OCI-M2 (cell line): ENCODE results near the gene KIAA0513.

Source experiments
- DNase-seq: peaks from one replicate; lab custom pipeline; 2025; ENCODE audit not compliant: unreplicated experiment; lab: John Stamatoyannopoulos, UW

The KIAA0513 gene

DNA sequence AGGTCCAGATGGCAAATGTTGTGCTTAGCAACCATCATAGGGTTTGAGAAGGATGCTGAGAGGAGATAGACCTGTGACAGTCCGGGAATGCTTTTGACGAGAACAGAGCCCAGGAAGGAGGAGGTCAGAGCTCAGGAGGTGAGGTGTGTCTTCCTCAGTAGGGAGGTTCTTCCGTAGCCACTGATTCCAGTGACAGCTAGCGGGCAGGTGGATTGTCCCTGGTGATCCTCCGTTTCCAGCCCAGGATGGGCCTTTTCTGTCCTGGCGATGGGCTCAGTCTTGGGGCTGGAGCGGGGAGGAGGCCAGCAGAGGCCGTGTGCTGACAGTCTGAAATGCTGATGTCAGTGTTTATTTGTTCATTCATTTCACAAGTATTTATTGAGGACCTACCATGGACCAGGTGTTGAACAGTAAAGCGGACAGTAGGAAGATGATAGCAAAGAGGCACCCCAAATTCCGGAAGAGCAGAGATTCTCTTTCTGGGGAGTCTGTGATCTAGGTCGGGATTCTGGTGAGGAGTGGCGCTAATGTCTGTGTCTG, 38.8 kb downstream of the KIAA0513 start:
- DNase-seq: no peak

DNA sequence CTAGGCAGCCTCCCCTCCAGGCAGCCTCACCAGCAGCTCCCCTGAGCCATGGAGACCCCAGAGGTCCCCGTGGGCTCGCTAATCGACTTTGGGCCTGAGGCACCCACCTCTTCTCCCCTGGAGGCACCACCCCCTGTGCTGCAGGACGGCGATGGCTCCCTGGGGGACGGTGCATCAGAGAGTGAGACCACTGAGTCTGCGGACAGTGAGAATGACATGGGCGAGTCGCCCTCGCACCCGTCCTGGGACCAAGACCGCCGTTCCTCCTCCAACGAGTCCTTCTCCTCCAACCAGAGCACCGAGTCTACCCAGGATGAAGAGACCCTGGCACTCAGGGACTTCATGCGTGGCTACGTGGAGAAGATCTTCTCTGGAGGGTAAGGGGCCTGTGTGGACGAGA, 39.4 kb downstream of the KIAA0513 start:
- DNase-seq: no peak

DNA sequence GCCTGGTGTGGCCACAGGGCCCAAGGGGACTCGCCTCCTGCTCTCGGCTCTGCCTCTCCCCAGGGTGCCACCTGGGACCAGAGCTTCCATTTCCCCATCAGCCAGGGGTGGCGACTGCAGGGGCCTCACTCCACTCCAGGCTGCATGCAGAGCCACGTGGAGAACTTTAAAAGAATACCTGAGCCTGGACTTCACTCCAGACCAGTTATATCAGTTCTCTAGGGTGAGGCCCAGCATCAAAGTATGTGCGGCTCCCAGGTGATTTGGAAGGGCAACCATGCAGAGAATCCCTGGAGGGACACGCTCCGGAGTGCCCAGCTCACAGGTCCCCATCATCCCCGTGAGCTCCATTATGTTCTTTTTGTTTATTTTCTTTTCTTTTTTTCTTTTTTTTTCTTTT, 39.8 kb downstream of the KIAA0513 start:
- no peak for DNase-seq

DNA sequence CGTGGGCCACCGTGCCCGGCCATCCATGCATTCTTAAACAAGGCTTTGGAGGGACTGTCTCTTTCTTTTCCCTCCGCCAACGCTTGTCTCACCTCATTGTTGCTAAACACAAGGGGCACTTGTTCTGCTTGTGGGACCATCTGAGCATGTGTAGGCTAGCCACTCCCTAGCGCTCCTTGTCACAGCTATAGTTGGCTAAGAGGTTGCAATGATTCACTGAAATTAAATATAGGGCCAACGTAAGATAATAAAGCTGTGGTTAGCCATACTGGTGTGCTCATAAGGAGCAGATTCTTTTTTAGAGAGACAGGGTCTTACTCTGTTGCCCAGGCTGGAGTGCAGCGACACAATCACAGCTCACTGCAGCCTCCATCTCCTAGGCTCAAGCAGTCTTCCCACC, 41.2 kb downstream of the KIAA0513 start:
- no peak for DNase-seq

DNA sequence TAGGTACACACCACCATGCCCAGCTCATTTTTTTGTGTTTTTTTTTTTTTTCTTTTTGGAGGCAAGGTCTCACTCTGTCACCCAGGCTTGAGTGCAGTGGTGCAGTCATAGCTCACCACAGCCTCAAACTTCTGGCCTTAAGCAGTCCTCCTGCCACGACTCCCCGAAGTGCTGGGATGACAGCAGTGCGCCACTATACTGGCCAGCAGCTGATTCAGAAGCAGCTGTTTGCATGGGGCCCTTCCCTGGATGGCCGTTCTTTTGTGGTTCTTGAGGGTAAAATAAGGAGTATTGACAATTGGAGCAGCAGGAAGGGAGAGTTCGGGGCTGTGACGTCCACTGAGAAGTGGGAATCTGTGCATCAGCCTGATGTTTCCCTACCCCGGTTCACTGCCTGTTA, 41.6 kb downstream of the KIAA0513 start:
- DNase-seq: no peak

DNA sequence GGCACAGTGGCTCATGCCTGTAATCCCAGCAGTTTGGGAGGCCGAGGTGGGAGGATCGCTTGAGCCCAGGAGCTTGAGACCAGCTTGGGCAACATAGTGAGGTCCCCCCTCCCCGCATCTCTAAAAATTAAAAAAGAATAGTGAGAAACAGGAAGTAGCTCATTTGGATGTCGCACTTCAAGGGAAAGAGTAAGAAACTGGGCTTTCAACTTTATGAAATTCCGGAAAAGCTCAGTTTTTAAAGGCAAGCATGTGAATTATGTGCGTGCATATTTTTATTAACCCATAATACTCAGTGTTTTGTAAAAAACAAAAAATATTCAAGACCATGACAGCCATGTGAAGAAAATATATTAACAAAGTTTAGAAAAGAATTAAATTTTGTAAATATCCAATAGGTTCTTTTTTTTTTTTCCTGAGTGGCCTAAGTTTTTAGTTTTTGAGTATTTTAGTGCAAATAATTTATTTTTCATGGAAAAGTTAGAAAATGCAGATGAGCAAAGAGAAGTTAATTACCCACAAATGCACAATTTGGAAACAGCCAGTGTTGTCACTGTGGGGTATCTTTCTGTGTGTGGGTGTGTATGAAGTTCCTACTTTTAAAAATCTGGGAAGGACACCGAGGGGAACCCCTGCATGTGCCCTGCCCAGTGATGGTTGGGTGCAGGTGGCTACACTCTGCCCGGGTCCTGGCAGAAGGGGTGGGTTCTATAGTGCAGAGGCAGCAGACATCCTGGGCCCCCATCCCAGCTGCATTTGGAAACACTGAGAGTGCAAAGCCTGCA, 44.7 kb downstream of the KIAA0513 start:
- no peak for DNase-seq

DNA sequence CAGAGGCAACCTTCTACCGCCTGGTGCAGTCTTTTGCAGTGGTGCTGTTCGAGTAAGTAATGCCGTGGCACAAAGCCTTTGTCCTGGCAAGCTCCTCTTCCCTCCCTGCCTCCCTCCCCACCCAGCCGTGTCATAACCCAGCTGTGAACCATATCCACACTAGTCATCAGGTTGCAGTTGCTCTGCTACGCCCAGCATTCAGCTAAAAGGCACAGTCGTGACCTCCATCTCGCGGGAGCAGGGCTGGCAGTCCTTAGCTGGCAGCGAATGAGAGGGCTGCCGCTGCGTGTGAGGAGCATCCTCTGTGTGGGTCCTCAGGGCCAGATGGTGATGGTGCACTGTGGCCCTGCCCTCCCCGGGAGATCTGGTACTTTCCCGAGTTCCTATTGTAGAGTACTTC, 45.4 kb downstream of the KIAA0513 start:
- no peak for DNase-seq

DNA sequence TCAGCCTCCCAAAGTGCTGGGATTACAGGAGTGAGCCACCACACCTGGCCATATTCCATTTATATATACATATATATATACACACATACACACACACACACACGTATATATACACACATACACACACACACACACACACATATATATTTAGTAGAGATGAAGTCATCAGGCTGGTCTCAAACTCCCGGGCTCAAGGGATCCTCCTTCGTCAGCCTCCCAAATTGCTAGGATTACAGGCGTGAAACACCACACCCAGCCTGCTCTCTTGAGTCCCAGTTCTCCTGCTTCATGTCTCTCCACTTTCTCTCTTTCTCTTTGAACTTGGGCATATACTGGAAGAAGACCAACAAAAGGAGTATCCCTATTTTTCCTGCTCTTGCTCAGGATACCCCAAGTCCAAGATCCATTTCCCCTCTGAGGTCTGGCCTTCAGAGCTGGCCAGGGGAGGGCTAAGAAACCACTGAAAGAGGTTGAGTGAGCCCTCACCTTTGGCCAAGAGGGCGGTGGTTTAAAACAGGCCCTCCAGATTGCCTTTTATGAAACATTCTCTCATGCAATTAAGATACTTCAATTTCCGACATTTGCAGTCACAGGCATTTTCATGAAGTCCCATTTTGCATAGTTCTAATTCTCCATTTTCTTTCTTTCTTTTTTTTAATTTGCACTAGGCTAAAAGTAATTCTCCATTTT, 46.8 kb downstream of the KIAA0513 start:
- no peak for DNase-seq

DNA sequence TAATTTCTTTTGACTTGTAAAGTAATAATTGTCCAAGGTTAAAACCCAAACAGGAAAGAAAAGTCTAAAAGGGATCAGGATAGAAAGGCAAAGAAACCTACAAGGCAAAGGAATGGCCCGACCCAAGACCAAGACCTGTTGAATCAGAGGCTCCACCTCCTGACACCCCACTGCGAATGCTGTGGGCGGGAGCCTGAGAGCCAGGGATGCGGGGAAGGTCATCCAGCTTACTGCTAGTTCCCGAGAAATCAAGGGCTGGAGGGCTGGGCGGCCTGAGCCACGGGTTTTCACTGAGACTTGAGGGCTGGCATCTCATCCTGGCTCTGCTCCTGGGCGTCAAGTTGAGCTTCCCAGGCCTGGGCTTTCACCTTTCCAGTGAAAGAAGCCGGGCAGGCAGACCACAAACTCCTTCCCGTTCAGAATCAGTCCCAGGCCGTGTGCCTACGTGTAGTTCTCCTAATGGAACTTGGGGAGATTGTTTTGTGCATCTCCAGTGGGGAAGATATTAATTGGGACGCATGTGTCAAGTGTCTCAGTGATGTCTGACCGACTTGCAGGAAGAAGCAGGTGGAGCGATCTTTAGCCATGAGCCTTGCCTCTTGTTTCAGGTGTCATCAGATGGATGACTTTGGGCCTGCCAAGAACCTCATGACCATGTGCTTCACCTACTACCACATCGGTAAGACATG, 47.8 kb downstream of the KIAA0513 start:
- DNase-seq: no peak

DNA sequence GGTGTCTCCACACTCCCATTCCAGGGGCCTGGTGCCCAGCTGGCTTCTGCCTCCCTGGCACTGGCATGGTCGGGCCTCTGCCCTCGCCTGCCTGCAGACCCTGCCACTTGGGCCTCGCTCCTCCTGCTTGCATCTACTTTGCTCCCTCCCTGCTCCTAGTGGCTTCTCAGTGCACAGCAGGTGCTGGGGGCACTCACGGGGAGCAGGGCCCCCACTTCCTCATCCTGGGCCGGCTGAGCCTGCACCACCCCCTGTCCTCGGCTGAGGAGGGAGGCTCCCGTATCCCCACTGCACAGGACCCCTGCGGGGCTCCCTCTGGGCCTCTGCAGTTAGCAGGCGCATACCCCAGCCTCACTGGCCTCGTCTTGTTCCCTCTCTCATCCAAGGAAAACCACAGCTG, 49.4 kb downstream of the KIAA0513 start:
- DNase-seq: no peak

DNA sequence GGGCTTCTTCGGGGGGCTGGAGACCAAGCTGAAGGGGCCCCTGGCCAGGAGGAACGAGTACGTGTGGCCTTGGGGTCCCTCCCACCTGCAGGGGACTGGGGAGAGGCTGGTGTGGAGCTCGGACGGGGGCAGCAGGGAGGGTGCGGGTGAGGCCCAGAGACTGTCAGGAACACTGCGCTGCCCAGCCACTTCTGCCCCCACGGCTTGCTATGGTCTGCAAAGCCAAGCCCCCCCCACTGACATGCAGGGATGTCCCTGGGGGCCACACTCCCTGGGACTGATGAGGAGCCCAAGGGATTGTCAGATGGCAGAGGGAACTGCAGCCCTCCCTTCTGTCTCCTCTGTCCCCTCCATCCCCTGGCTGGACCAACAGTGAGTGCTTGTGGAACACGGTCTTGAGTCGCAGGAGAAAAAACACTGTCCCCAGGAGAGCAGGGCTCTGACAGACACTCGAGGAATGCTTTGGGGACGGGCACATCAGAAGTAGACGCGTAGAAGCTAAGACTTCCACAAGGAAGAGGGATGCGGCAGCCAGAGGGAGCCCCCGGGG, 50.1 kb downstream of the KIAA0513 start:
- no peak for DNase-seq

DNA sequence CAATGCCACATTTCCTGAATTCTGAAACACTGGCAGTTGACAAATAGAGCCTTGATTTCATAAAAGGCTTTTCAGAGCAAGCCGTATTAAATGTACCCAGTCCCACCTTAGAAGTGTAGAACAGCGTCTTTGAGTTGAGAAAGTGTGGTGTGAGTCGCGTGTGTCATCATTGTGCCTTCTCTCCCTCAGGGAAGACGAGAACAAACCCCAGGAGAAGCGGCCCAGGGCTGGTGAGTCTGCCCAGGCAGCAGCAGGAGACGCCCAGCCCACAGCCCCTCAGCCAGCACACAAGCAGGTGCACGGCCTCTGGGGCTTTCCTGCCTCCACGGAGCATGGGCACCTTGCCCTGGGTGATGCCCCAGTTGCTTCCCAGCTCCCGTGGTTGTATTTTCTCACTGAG, 50.6 kb downstream of the KIAA0513 start:
- DNase-seq: no peak

DNA sequence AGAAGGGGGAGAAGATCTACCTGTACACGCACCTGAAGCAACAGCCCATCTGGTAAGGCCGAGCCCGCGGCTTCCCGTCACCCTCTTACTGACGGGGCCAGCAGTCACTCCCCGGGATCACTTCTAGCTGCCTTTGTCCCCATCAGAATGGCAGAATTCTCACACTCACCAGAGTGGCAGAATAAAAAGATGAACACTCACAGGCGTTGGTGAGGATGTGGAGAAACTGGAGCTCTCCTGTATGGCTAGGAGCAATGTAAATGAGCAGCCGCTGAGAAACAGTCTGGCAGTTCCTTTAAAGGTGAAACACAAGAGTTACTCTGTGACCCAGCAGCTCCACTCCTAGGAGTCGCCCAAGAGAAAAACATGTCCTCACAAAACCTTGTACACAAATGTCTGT, 51.4 kb downstream of the KIAA0513 start:
- DNase-seq: no peak

DNA sequence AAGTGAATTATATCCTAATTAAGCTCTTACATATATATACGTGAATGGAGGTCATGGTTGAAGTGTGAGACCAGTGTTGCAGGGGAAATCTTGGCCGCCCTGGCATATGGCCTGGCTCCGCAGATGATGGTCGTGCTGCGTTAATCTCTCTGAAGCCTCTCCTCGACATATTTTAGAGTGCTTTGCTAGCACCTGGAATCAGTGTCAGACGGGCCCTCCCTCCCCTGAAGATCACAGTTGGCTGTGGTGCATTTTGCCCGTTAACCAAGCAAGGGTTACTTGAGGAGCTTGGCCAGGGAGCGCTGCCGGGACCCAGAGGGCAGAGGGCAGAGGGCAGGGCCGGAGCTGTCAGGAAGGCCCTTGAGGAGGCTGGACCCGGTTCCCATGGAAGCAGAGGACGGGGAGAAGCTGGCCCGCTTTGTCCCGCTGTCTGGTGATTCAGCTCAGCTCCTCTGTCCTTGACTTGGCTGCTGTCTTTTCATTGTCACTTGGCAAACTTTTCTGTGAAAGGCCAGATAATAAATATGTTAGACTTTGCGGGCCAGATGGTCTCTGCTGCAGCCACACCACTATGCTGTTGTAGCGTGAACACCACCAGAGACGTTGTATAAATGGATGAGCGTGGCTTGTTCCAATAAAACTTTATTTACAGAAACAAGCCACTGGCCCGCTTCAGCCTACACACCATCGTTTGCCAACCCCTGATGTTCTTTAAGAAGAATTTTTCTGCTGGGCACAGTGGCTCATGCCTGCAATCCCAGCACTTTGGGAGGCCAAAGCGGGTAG, 52.4 kb downstream of the KIAA0513 start:
- DNase-seq: no peak

DNA sequence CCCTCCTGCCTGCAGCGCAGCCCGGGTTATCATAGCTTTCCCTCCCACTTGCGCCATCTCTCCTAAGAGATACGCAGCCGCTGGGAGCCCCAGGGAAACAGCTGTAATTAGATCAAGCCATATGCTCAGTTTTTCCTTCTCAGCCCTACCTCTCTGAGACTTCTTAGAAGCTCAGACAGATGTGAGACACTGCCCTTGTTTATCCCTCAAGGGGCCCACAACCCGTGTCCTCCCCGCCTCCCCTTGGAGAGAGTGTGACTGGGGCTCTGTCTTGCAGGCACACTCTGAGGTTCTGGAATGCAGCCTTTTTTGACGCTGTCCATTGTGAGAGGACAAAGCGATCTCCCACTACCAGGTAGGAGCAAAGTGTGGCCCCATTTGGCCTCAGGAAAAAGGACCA, 53.4 kb downstream of the KIAA0513 start:
- no peak for DNase-seq

DNA sequence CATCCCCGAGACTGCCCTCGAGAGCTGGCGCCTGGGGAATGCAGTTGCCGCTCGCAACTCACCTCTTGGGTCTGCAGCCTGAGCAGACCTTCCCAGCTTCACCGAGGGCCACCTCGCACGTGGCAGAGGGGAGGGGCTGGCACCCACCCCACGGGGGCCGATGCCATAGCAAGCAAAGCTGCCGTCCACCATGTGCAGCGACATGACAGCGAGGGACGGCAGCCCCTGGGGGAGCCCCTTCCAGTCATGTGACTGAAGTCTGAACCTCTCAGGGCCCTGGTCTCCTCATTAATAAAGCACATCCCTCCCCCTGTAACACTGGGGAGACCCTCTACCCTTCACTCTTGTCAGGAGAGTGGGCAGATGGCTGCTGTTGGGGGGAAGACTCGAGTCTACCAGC, 54.2 kb downstream of the KIAA0513 start:
- no peak for DNase-seq

DNA sequence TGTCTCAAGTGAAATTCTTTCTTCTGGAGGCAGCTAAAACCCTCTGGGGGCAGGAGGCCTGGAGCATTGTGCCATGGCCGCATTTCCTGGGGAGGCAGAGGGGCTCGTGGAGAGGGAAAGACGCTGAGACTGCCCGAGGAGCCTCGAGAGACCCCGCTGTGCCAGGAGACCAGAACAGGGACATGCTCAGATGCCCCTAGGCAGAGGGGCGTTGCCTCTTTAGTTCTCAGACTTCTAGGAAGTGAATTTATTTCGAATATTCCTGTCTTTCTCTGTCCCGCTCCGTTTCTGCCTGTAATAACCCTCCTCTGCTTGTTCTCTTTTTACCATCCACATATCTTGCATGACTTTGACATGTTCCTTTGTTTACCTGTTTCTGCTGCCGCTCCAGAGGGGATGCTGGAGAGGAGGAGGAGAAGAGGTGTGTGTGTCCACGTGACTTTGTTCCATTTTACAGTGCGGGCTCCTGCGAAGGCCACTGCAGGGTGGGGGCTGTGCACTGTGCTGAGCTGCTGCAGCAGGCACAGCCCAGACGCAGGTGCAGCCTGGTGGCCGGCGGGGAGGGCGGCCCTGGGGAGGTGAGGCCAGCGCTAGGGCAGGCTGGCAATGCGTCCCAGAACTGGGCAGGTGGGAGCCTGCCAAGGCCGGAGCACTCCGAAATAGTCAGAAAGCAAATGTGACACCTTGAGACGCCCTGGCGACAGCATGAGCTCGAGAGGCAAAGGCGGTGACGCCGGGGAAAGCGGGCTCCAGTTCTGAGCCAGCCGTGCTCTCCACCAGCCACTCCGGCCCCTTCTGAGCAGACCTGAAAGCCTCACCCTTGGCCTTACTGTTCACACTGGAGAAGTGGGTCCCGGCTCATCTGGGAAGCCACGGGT, 54.8 kb downstream of the KIAA0513 start:
- no peak for DNase-seq

DNA sequence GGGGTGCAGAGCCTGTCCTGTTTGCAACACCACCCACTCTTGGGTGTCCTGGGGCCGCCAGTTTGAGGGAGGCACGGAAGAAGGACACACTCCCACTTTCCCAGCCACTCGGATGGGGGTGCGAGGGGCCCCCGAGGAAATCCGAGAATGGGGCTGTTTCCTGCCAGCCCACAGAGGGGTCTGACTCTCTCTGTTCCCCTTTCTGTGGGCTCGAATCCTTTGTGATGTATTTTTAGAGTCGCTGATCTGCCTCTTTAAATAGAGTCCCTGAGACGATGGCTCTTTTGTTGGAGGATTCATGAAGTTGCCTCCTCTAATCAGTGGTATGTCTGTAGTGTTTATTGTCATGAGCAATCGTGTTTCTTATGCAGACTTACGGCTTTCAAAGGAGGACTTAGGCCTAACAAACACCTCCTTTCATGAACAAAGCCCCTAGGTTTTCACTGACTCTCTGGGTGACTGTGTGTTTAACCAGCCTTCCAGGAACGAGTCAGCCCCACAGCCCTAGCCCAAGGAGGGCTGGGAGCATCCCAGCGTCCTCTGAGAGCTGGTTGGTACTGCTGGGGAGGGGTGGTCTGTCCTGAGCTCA, 55.5 kb downstream of the KIAA0513 start:
- no peak for DNase-seq

DNA sequence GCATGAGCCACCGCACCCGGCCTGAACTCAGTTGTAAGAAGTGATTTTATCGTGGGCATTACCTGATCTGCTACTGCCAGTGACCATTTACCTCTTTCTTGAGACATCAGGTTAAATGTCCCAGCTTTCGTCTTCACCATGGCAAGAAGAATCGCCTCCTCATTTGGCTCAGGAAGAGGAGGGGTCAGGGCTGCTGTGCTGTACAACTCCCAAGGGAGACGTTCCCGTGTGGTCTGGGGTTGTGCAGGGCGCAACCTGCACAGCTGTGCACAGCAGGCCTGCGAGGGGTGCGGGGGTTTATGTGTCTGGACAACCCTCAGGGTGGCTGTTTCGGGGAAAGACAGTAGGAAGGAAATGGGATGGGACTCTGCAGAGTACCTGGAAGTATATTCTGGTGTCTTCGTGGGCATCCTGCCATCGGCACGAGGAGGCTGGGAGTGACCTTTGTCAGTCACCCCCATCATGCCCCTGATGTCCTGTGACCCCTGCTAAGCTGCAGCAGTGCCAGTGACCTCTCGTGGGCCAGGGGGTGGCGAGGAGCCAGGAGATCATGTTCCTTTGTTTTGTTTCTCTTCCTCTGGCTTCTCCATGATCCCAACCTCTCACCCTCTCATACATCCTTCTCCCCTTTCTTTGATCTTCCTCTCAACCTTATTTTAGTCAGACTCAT, 57.4 kb downstream of the KIAA0513 start:
- no peak for DNase-seq
